Measurements from ENCODE around the gene PPP1R16B.

The PPP1R16B gene

GRCh38 chr20:38815446-38815845, 9.9 kb downstream of the PPP1R16B start:
- Histone ChIP-seq H3K27me3 (ENCODE audit: control insufficient read depth, insufficient read depth, low read length) (no peaks in the 10 kb centered on the region), H3K27ac (ENCODE audit: low read depth, low read length) (no peak overlapping the region), H3K4me1 (ENCODE audit: control insufficient read depth, insufficient read depth, low read length) (no peaks in the 10 kb centered on the region), H3K36me3 (ENCODE audit: control insufficient read depth, insufficient read depth, low read length) (no peaks in the 10 kb centered on the region), H3K9ac (ENCODE audit: low read length) (no peak overlapping the region), H3K4me3 (ENCODE audit: low read length) (no peak overlapping the region)

DNA sequence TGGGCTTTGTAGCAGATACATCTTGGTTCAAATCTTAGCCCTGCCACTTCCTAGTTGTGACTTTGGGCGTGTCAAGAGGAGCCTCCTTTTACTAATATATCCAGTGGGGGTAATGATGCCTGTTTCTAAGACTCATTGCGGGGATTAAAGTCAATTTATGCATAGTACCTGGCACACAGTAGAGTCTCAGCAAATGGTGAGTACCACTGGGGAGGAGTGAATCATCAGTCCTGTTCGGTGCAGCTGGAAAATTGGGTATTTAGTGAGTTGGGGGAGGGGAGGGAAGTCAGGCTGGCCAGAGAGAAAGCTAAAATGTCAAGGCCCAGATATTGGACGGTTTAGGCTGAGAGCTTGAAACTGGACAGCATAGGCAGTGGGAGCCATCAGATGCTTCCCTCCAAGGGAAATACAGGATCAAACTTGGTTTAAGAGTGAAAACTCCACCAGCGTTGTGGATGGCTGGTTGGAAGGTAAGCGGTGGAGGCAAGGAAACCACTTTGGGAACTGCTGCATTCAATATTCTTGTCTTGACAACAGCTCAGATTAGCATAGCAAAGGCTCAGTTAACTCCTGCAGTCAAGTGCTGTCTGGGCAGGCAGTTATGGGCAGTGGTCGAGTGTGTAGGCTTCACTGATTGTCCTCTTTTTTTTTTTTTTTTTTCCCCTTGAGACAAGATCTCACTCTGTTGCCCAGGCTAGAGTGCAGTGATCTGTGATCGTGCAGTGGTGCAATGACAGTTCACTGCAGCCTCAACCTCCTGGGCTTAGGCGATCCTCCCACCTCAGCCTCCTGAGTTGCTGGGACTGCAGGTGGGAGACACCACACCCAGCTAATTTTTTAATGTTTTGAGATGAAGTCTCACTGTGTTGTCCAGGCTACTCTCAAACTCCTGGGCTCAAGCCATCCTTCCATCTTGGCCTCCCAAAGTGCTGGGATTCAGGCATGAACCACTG, 12.9 kb downstream of the PPP1R16B start:
- Histone ChIP-seq H3K4me3 (ENCODE audit: low read length) (no peak overlapping the region), H3K36me3 (ENCODE audit: control insufficient read depth, insufficient read depth, low read length) (no peaks in the 10 kb centered on the region), H3K4me1 (ENCODE audit: control insufficient read depth, insufficient read depth, low read length) (no peaks in the 10 kb centered on the region), H3K27me3 (ENCODE audit: control insufficient read depth, insufficient read depth, low read length) (no peaks in the 10 kb centered on the region), H3K27ac (ENCODE audit: low read depth, low read length) (no peak overlapping the region), H3K9ac (ENCODE audit: low read length) (no peak overlapping the region)

DNA sequence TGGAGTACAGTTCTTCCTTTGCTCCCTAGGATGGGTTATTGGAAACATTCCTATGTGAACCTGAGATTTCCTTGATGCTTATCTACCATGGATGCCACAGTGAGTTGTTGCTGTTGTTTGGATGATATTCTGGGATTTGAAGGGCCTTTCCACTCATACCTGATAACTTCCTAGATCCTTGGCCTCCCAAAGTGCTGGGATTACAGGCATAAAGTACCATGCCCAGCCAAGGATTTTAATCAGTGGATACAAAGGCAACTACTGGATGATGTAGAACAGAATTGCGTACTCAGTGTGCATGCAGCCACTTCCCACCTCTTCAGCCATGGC, 20.0 kb downstream of the PPP1R16B start:
- Histone ChIP-seq H3K27ac (ENCODE audit: low read depth, low read length) (no peak overlapping the region), H3K9ac (ENCODE audit: low read length) (no peak overlapping the region), H3K4me1 (ENCODE audit: control insufficient read depth, insufficient read depth, low read length) (no peaks in the 10 kb centered on the region), H3K36me3 (ENCODE audit: control insufficient read depth, insufficient read depth, low read length) (no peaks in the 10 kb centered on the region), H3K27me3 (ENCODE audit: control insufficient read depth, insufficient read depth, low read length) (no peaks in the 10 kb centered on the region), H3K4me3 (ENCODE audit: low read length) (no peak overlapping the region)

- Histone ChIP-seq H3K27ac (ENCODE audit: low read depth, low read length) (no peak overlapping the region), H3K9ac (ENCODE audit: low read length) (no peak overlapping the region), H3K4me1 (ENCODE audit: control insufficient read depth, insufficient read depth, low read length) (no peaks in the 10 kb centered on the region)
Observed at GRCh38 chr20:38825901-38826625, 20.6 kb downstream of the PPP1R16B start.

GRCh38 chr20:38827770-38828281, 22.3 kb downstream of the PPP1R16B start:
- no peaks in the 10 kb centered on the region for H3K36me3 ChIP-seq (ENCODE audit: control insufficient read depth, insufficient read depth, low read length)
- no peaks in the 10 kb centered on the region for H3K27me3 ChIP-seq (ENCODE audit: control insufficient read depth, insufficient read depth, low read length)
- no peak overlapping the region for H3K9ac ChIP-seq (ENCODE audit: low read length)
- H3K4me3 ChIP-seq (ENCODE audit: low read length): no peak overlapping the region
- H3K4me1 ChIP-seq (ENCODE audit: control insufficient read depth, insufficient read depth, low read length): no peaks in the 10 kb centered on the region
- H3K27ac ChIP-seq (ENCODE audit: low read depth, low read length): no peak overlapping the region

More at GRCh38 chr20:38825901-38826625, 20.6 kb downstream of the PPP1R16B start:
- Histone ChIP-seq H3K36me3 (ENCODE audit: control insufficient read depth, insufficient read depth, low read length) (no peaks in the 10 kb centered on the region), H3K4me3 (ENCODE audit: low read length) (no peak overlapping the region), H3K27me3 (ENCODE audit: control insufficient read depth, insufficient read depth, low read length) (no peaks in the 10 kb centered on the region)

DNA sequence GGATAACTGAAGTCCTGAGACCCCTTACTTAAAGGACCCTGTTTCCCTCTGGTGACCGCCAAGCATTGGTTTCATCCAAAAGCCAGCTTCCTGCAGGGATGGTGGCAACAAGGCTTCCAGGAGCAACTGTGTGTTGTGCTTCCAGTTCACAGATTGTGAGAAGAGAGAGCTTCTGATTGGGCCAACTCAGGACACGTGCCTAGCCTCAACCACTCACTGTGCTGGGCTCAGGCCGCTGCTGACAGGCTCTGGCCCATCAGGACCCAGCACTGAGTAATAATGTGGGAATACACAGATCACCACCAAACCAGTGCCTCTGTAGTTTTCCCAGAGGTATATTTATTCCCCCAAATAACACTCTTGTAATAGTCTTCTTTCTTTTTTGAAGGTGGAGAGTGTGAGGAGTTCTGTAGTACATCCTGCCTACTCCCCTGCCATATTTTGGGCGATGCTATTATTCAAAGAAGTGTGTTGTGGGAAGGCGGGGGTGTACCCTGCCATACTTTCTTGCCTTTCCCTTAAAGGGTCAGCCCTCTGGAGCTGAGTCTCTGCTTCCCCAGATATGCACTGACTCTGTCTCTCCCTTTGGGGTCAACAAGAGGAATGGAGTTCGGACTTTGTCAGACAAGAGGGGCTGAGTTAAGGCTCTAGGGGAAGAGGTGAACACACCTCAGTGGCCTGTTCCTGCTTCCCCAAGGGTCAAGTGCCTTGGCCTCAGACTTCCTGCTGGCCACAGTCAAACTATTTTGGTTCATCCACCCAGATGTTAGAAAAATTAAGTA, 23.2 kb downstream of the PPP1R16B start:
- Histone ChIP-seq H3K36me3 (ENCODE audit: control insufficient read depth, insufficient read depth, low read length) (no peaks in the 10 kb centered on the region), H3K4me1 (ENCODE audit: control insufficient read depth, insufficient read depth, low read length) (no peaks in the 10 kb centered on the region), H3K4me3 (ENCODE audit: low read length) (no peak overlapping the region), H3K27me3 (ENCODE audit: control insufficient read depth, insufficient read depth, low read length) (no peaks in the 10 kb centered on the region), H3K9ac (ENCODE audit: low read length) (no peak overlapping the region), H3K27ac (ENCODE audit: low read depth, low read length) (no peak overlapping the region)

DNA sequence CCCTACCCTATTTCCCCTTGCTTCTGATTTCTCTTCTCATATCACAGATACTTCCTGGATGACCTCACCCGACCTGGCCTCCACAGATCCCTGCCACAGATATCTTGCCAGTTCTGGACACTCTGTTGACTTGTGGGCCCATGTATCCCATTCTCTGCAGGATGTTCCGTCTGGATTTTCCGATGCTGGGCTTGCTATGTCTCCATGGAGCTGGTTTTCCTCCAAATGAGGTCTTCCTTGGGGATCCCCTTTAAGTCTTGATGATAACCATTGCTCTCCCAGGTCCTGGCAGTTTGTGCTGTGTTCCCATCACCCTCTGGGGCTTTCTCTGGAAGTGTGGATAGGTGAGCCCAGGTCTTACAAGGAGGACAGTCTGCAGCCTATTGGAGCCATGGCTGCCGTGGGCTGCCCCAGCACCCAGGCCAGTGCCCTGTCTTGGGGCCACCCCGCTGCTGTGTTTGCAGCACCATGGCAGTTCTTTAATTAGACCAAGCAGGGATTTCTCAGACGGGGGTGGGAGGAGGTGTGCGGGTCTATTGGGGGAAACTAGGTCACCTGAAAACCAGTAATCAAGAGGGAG, 23.9 kb downstream of the PPP1R16B start:
- Histone ChIP-seq H3K4me3 (ENCODE audit: low read length) (no peak overlapping the region), H3K27me3 (ENCODE audit: control insufficient read depth, insufficient read depth, low read length) (no peaks in the 10 kb centered on the region), H3K27ac (ENCODE audit: low read depth, low read length) (no peak overlapping the region), H3K9ac (ENCODE audit: low read length) (no peak overlapping the region), H3K36me3 (ENCODE audit: control insufficient read depth, insufficient read depth, low read length) (no peaks in the 10 kb centered on the region), H3K4me1 (ENCODE audit: control insufficient read depth, insufficient read depth, low read length) (no peaks in the 10 kb centered on the region)

GRCh38 chr20:38830356-38830755, 24.9 kb downstream of the PPP1R16B start:
- Histone ChIP-seq H3K27me3 (ENCODE audit: control insufficient read depth, insufficient read depth, low read length) (no peaks in the 10 kb centered on the region), H3K9ac (ENCODE audit: low read length) (no peak overlapping the region), H3K27ac (ENCODE audit: low read depth, low read length) (no peak overlapping the region), H3K4me3 (ENCODE audit: low read length) (no peak overlapping the region), H3K4me1 (ENCODE audit: control insufficient read depth, insufficient read depth, low read length) (no peaks in the 10 kb centered on the region), H3K36me3 (ENCODE audit: control insufficient read depth, insufficient read depth, low read length) (no peaks in the 10 kb centered on the region)

GRCh38 chr20:38831049-38831691, 25.7 kb downstream of the PPP1R16B start:
- H3K4me1 ChIP-seq (ENCODE audit: control insufficient read depth, insufficient read depth, low read length): no peaks in the 10 kb centered on the region
- no peaks in the 10 kb centered on the region for H3K27me3 ChIP-seq (ENCODE audit: control insufficient read depth, insufficient read depth, low read length)
- no peak overlapping the region for H3K4me3 ChIP-seq (ENCODE audit: low read length)
- H3K9ac ChIP-seq (ENCODE audit: low read length): no peak overlapping the region
- H3K36me3 ChIP-seq (ENCODE audit: control insufficient read depth, insufficient read depth, low read length): no peaks in the 10 kb centered on the region
- H3K27ac ChIP-seq (ENCODE audit: low read depth, low read length): no peak overlapping the region

DNA sequence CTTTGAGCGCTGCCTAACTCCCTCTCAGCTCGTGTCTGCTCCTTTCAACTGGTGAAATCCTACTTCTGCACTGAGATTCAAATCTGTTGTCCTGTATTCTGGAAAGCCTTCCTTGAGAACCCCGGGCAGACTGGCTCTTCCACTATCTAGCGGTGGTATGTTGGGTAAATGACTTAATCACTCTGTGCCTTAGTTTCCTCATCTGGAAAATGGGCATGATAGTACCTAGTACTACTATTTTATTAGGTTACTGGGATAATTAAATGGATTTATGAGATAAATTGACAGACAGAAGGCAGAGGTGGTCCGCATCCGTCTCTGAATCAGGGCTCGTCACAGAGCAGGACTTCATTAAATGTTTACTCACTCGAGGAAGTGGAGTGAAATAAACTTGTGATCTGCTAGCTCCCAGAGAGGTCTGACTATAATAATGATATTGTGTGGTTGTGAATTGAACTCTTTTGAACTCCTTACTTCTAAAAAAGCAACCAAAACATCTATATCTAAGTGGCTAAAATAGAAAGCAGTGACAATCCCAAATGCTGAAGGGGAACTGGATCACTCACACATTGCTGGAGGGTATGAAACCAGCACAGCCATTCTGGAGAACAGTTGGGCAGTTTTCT, 26.6 kb downstream of the PPP1R16B start:
- no peaks in the 10 kb centered on the region for H3K4me1 ChIP-seq (ENCODE audit: control insufficient read depth, insufficient read depth, low read length)
- no peak overlapping the region for H3K9ac ChIP-seq (ENCODE audit: low read length)
- no peak overlapping the region for H3K27ac ChIP-seq (ENCODE audit: low read depth, low read length)

GRCh38 chr20:38833154-38833856, 27.8 kb downstream of the PPP1R16B start:
- no peaks in the 10 kb centered on the region for H3K27me3 ChIP-seq (ENCODE audit: control insufficient read depth, insufficient read depth, low read length)
- H3K9ac ChIP-seq (ENCODE audit: low read length): no peak overlapping the region
- no peaks in the 10 kb centered on the region for H3K36me3 ChIP-seq (ENCODE audit: control insufficient read depth, insufficient read depth, low read length)
- no peaks in the 10 kb centered on the region for H3K4me1 ChIP-seq (ENCODE audit: control insufficient read depth, insufficient read depth, low read length)
- H3K4me3 ChIP-seq (ENCODE audit: low read length): no peak overlapping the region
- no peak overlapping the region for H3K27ac ChIP-seq (ENCODE audit: low read depth, low read length)

More for the DNA sequence above, 26.6 kb downstream of the PPP1R16B start:
- H3K27me3 ChIP-seq (ENCODE audit: control insufficient read depth, insufficient read depth, low read length): no peaks in the 10 kb centered on the region
- H3K36me3 ChIP-seq (ENCODE audit: control insufficient read depth, insufficient read depth, low read length): no peaks in the 10 kb centered on the region
- no peak overlapping the region for H3K4me3 ChIP-seq (ENCODE audit: low read length)

All from rectal smooth muscle tissue (tissue), 1 donor.